ENCODE measurements around the gene SGSH. TPM values are rescaled to one million over a fixed set of nuclear protein-coding genes. Genes with fewer than 3 reads are reported as not detected.
A peak's percentile ranks its signal among the peaks of the same experiment; 100 is the strongest.

SGSH gene
- total RNA-seq, 6 experiments from 2014 or later, result 41.2 to 52.6 (median 47.5) TPM

DNA sequence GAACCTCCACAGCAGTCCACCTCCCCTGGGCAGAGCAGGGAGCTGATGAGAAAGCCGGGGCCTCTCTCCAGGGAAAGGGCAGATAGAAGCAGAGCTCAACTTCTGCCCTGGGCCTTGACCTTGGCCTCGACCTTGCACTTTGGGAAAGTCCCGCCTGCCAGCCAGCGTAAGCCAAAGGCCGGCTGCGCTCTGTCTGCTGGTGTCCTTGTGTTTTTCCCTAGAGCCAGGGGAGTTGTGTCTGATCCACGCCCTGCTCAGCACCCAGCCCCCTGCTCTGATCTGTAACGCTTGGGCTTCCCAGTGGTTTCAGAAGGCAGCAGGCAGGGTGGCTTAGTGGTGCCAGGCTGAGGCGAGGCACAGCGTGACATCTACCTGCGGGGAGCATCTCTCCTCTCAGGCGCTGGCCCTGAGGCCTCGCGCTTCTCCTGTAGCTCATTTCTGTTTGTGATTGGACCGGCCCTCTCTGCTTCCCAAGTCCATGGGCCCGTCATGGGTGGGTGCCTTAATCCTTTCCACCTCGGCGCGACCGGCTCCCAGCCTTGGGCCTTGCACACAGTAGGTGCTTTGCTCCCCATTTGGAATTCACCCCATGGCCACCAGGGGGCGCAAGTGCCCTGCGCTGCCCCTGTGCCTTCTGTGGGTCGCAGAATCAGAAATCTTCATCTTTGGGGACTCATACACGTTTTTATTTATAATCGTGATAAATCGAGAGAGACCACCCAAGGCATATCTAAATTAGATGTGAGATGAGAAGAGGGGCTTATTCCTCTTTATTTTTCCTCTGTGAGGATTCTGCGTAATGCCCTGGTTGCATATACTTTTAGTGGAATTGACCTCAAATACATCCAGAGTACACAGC, 24.2 kb downstream of the SGSH start:
- no peak overlapping the region for H3K27ac Mint-ChIP-seq

DNA sequence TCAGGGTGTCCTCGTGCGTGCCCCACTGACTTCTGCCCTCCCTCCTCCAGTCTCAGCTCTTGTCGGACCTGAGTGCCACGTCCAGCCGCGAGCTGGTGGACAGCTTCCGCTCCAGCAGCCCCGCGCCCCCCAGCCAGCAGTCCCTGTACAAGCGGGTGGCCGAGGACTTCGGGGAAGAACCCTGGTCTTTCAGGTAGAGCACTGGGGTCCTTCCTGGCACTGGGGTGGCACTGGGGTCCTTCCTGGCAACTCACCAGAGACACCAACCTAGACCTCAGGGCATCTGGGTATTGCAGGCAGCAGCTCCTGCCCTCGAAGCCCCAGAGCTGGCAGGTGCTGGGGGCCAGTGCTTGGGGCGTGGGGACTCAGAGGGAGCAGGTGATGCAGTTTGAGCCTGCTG, 25.0 kb downstream of the SGSH start:
- Mint-ChIP-seq H3K4me3 (no peak overlapping the region), H3K27ac (no peak overlapping the region), H3K27me3 (ENCODE audit: insufficient read depth) (peaks cover 18% of the 10 kb centered on the region), H3K9me3 (no peaks in the 10 kb centered on the region), H3K4me1 (ENCODE audit: low read depth) (no peaks in the 10 kb centered on the region), H3K36me3 (ENCODE audit: low read depth) (no peaks in the 10 kb centered on the region)
- TF ChIP-seq, protein P1, sequence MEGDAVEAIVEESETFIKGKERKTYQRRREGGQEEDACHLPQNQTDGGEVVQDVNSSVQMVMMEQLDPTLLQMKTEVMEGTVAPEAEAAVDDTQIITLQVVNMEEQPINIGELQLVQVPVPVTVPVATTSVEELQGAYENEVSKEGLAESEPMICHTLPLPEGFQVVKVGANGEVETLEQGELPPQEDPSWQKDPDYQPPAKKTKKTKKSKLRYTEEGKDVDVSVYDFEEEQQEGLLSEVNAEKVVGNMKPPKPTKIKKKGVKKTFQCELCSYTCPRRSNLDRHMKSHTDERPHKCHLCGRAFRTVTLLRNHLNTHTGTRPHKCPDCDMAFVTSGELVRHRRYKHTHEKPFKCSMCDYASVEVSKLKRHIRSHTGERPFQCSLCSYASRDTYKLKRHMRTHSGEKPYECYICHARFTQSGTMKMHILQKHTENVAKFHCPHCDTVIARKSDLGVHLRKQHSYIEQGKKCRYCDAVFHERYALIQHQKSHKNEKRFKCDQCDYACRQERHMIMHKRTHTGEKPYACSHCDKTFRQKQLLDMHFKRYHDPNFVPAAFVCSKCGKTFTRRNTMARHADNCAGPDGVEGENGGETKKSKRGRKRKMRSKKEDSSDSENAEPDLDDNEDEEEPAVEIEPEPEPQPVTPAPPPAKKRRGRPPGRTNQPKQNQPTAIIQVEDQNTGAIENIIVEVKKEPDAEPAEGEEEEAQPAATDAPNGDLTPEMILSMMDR (IDR thresholded peaks at IDR 0.05), result no peak
- no peak for DNase-seq

More for the DNA sequence above, 24.2 kb downstream of the SGSH start:
- peaks cover 17% of the 10 kb centered on the region for H3K27me3 Mint-ChIP-seq (ENCODE audit: insufficient read depth)
- TF ChIP-seq, protein P1 (IDR thresholded peaks at IDR 0.05), result peak; percentile 100
- H3K4me3 Mint-ChIP-seq, result no peak overlapping the region
- DNase-seq, result no peak
- no peaks in the 10 kb centered on the region for H3K36me3 Mint-ChIP-seq (ENCODE audit: low read depth)
- no peaks in the 10 kb centered on the region for H3K9me3 Mint-ChIP-seq
- no peaks in the 10 kb centered on the region for H3K4me1 Mint-ChIP-seq (ENCODE audit: low read depth)

DNA sequence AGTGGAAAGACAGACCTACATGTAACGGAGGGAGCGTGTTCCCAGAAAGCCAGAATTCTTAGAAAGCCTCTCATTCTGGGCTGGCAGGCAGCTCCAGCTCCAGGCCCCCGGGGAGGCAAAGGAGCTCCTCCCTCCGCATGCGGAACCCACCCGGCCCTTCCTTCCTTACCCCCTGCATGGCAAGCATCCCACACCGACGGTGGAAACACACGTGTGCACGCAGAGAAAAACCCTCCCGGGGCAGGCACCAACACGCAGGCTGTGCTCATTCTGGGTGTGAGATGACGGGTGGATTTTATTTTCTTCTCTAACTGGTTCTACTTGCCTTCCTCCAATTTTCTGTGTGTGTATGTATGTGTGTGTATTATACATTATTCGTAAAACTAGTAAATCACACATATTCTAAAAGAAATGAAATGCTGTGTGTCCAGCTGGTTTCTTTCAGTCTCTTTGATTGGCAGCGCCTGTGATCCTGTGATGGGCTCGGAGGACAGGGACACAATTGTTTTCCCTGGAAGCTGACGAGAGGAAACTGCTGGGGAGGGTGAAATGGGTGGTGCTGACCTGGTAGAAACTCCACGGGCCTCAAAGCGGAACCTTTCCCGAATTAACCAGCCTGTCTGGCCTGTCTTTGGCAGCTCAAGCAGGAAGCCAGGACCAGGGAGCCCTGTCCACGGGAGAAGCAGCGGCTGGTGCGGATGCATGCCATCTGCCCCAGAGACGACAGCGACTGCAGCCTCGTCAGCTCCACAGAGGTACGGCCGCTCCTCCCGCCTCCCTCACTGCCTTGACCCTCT, 28.1 kb downstream of the SGSH start:
- H3K27ac Mint-ChIP-seq, result no peak overlapping the region
- peaks cover 21% of the 10 kb centered on the region for H3K27me3 Mint-ChIP-seq (ENCODE audit: insufficient read depth)
- peaks cover 5% of the 10 kb centered on the region; the same call in 1 of the 2 replicates for H3K4me1 Mint-ChIP-seq (ENCODE audit: low read depth)
- H3K9me3 Mint-ChIP-seq, result no peaks in the 10 kb centered on the region
- no peak overlapping the region for H3K4me3 Mint-ChIP-seq
- no peak for DNase-seq
- TF ChIP-seq, protein P1 (IDR thresholded peaks at IDR 0.05), result no peak
- H3K36me3 Mint-ChIP-seq (ENCODE audit: low read depth), result no peaks in the 10 kb centered on the region

DNA sequence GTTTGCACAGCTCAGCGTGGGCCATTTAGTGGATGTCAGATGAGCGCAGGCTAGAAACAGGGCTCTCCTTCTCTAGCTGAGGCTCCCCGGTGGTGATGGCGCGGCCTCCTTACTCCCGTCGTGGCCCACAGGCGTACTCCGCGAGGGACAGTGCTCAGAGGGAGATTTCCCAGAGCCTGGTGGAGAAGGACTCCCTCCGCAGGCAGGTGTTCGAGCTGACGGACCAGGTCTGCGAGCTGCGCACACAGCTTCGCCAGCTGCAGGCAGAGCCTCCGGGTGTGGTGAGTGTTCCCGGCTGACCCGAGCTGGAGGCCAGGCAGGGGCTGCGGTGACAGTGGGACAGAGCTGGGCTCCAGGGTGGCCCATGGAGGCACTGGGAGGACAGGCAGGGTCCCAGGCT, 28.9 kb downstream of the SGSH start:
- H3K27ac Mint-ChIP-seq, result no peak overlapping the region
- no peaks in the 10 kb centered on the region for H3K36me3 Mint-ChIP-seq (ENCODE audit: low read depth)
- no peak overlapping the region for H3K4me3 Mint-ChIP-seq
- DNase-seq, result no peak
- TF ChIP-seq, protein P1 (IDR thresholded peaks at IDR 0.05), result no peak
- H3K9me3 Mint-ChIP-seq, result no peaks in the 10 kb centered on the region
- peaks cover 21% of the 10 kb centered on the region for H3K27me3 Mint-ChIP-seq (ENCODE audit: insufficient read depth)
- peaks cover 7% of the 10 kb centered on the region; the same call in 1 of the 2 replicates for H3K4me1 Mint-ChIP-seq (ENCODE audit: low read depth)

DNA sequence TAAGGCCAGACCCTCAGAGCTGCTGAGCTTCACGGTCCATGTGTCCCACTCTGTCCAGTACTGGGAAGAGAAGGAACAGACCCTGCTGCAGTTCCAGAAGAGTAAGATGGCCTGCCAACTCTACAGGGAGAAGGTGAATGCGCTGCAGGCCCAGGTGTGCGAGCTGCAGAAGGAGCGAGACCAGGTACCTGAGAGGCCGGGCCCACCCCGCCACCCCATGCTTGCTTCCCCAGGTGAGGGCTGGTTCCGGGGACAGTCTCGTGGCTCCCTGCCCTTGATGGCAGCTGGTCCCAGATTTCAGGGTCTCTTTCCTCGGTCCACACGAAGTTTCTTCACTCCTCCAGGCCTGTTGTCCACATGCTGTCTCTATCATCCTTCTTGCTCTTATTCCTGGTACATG, 29.4 kb downstream of the SGSH start:
- TF ChIP-seq, protein P1 (IDR thresholded peaks at IDR 0.05), result no peak
- H3K27me3 Mint-ChIP-seq (ENCODE audit: insufficient read depth), result peaks cover 23% of the 10 kb centered on the region
- H3K4me3 Mint-ChIP-seq, result no peak overlapping the region
- H3K36me3 Mint-ChIP-seq (ENCODE audit: low read depth), result no peaks in the 10 kb centered on the region
- DNase-seq, result no peak
- H3K4me1 Mint-ChIP-seq (ENCODE audit: low read depth), result peaks cover 7% of the 10 kb centered on the region; the same call in 1 of the 2 replicates
- H3K9me3 Mint-ChIP-seq, result no peaks in the 10 kb centered on the region
- no peak overlapping the region for H3K27ac Mint-ChIP-seq
